NCI-H460 (cell line): ENCODE data around the gene CFAP53. TPM values are rescaled to one million over a fixed set of nuclear protein-coding genes. Genes with fewer than 3 reads are reported as not detected.
A peak's percentile ranks its signal among the peaks of the same experiment; 100 is the strongest.

Experiments
- DNase-seq: peaks from one replicate; pipeline ENCODE4 v3.0.0-alpha.2; 2016; ENCODE audit warnings: low read depth; ENCODE audit errors: extremely low read depth
- polyA plus RNA-seq: library from polyadenylated mRNA; depleted of rRNA; stranded (reverse); fragments of >200 nt; gene quantifications from 2 replicates; pipeline ENCODE4 v1.2.3, GENCODE V29; 2014; cell fraction: nucleus; rRNA removed
- total RNA-seq: library from RNA; depleted of rRNA; stranded (reverse); fragments of >200 nt; shearing (Covaris generic); gene quantifications from 2 replicates; pipeline ENCODE4 v1.2.3, GENCODE V29; 2014; rRNA removed

Gene CFAP53, protein sequence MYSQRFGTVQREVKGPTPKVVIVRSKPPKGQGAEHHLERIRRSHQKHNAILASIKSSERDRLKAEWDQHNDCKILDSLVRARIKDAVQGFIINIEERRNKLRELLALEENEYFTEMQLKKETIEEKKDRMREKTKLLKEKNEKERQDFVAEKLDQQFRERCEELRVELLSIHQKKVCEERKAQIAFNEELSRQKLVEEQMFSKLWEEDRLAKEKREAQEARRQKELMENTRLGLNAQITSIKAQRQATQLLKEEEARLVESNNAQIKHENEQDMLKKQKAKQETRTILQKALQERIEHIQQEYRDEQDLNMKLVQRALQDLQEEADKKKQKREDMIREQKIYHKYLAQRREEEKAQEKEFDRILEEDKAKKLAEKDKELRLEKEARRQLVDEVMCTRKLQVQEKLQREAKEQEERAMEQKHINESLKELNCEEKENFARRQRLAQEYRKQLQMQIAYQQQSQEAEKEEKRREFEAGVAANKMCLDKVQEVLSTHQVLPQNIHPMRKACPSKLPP
- total RNA-seq = 0.35 and 0.84 TPM in 2 replicates
- 0.13 TPM in 1 of 2 replicates, not detected in the other for polyA plus RNA-seq

DNA sequence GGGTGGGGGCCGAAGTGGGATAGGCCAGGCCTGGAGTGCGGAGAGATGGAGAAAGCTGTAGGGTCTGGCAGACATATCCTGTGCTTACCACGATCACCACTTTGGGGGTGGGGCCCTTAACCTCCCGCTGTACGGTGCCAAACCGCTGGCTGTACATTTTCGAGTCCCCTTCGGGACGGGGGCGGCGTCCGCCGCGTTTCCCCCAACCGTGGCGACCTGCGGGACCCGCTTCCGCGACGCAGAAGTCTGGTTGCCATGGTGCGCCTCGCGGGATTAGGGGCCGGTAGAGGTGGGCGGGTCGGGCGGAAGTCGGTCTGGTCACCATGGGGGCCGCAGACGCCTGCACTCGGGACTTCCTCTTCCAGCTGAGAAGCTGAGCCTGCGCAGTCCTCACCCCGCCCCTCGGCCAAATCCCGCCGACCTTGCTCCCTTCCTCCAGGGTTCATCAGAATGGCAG lies at the start of gene CFAP53:
Gene CFAP53, minus strand, starts transcription at position 248 of the 457 bp plus-strand sequence. Its CDS starts 91 bp downstream, at position 157.
- DNase-seq = peak; percentile 55

DNA sequence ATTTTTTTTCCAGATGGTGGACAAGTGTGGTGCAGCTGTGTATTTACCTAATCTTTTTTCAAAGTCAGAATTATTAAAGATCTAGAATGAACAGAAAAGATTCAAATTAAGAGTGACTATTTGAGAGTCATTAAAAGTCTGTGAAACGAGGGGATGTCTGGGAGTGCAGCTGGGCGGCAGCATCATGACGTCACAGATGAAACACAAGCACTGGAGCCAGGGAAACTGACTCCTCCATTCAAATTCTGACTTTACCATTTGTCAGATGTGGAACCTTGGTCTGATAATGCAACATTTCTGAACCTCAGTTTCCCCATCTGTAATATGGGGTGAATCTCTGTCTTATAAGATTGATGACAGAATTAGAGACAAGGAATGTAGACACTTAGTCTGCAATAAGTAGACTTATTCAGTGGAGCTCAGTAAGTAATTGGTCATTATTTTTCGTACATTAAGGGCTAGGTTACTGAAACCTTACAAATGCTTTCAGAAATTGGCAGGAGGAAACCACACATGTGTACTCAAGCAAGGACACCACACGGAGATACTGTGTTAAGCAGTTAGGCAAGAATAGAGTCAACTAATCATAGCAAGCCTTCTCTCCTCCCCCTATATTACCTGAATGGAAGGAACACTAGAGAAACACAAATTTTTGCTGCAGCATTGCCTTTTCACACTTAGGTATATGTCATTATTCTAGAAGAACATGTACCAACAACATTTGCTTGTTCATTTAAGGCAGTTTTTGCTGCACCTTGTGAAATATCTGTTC lies 49.0 kb upstream of the CFAP53 start:
- no peak for DNase-seq

DNA sequence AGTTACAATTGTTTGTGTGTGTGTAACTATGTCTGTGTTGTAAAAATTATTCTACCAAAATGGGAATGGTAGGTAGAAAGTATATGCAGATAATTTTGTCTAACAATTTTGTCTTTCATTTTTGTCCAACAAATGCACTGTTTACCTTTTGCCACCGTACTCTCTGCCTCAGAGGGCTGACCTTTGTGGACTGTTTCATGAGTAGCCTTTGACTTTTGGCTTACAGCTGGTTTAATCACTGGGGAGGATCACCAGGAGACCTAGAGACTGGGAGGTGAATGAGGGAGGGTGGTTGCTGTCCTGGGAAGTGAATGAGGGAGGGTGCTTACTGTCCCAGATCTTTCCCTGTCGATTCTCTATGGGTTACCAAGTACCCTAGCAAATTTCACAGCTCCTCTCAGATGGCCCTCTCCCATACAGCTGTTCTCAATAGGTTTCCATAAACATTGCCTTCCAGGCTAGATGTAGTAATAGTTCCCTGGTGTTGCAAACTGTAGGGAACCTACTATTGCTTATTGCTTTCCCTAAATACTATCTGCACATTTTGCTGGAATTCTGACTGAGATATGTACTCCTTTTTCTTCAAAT lies 47.7 kb upstream of the CFAP53 start:
- no peak for DNase-seq

DNA sequence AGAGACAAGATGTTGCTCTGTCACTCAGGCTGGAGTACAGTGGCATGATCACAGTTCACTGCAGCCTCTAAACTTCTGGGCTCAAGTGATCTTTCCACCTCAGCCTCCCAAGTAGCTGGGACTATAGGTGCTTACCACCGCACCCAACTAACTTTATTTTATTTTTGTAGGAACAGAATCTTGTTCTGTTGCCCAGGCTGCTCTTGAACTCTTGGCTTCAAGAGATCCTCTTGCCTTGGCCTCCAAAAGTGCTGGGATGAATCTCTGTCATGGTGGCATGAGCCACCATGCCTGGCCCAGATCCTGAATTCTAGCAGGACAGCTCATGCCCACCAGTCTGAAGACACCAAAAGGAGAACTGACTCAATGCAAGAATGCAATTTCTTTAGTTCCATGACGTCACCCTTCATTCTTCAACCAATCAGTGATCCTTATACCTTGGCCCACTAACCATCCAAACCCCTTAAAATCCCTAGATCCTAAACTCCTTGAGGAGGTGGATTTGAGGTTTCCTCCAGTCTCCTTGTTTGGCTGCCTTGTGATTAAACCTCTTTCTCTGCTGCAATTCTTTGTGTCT lies 46.8 kb upstream of the CFAP53 start:
- no peak for DNase-seq

DNA sequence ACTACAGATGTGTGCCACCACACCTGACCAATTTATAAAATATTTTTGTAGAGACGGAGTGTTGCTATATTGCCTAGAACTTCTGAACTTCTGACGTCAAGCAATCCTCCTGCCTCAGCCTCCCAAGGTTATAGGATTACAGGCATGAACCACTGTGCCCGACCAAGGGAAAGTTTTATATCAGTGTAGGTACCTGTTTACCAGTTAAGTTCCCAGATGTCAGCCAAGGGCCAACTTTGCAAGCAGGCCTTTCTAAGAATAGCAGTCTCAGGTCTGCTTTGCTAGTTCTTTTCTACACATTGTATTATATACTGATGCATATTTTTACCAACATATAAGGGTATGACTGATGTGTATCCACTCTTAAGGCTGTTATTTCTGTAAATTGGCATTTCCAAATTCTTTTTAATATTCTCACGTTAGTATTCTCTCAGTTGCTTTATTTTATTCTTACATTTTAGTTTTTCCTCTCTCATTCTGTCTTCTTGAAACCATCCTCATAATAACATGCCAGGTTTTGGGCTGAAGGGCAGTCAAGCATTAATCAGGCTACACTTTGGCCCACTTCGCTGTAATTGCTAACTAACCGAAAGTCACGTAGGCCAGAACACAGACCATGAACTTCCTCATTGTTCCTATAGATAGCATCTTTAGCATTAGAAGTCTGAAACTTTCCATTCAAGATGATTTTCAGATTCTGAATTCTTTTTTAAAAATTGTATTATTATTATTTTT lies 46.2 kb upstream of the CFAP53 start:
- no peak for DNase-seq

DNA sequence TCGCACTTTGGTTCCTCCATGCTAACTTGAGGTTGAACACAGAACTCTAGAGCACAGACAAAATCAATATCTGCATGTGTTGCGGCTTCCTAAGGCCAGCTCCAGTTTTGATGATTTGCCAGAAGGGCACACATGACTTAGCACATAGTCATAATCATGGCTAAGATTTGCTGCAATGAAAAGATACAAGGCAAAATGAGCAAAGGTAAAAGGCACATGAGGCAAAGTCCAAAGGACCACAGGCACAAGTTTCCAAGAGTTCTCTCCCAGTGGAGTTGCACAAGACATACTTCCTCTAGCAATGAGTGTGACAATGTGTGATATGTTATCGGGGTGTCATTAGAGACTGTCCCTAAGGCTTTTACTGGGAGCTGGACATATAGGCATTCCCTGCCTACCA lies 45.4 kb upstream of the CFAP53 start:
- DNase-seq = no peak

DNA sequence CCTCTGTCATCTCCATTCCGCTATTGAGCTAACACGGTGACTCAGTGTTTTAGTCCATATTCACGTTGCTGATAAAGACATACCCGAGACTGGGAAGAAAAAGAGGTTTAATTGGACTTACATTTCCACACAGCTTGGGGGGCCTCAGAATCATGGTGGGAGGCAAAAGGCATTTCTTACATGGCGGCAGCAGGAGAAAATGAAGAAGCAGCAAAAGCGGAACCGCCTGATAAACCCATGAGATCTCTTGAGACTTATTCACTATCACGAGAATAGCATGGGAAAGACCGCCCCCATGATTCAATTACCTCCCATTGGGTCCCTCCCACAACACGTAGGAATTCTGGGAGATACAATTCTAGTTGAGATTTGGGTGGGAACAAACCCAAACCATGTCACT lies 43.8 kb upstream of the CFAP53 start:
- DNase-seq = no peak

DNA sequence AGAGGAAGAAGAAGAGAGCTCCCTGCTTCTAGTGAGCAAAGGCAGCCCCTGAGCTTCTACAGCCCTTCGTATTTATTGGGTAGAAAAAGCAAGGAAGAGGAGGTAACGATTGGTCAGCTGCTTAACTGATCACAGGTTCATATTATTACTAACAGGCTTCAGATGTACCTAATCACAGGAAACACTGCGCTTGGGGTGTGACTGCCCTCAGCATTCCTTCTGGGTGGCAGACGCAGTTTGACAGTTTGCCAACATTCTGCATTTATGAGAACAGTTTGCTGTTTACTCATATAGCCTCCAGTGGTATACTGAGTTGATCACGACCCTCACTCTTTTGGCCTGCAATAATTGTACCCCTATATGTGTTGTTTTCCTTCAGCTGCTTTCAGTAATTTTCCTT lies 42.6 kb upstream of the CFAP53 start:
- peak; percentile 62 for DNase-seq

DNA sequence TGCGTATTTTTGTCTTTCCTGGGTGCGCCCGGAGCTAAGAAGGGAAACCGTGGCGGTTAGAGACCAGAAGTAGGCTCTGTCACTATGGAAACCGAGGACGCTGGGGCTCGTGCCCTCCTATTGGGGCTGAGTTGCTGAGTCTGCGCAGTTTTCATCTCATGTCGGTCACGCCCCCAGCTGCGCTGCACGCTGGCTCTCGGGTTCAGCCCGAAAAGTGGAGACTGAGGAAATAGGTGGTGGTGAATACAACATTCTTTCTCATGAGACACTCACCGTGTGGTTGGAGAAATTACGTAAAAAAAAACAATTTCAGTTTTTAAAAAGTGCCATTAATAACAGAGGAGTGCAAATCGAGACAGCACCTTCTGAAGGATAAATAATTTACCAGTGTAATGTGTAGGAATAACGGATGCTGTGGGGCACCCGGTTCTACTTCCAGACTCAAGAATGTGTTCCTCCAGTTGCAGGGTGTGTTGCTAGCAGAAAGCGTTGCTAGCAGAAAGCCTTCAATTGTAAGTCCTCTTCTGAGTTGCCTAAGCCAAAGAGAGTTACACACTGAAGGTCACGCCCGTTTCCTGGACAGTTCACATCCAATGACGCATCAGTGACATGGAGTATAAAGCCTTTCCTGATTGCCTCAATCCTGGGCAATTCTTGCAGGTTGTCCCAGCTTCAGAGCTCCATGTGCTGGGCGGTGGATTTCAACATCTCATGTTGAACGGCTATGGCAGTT lies 41.6 kb upstream of the CFAP53 start:
- peak; percentile 97 for DNase-seq

DNA sequence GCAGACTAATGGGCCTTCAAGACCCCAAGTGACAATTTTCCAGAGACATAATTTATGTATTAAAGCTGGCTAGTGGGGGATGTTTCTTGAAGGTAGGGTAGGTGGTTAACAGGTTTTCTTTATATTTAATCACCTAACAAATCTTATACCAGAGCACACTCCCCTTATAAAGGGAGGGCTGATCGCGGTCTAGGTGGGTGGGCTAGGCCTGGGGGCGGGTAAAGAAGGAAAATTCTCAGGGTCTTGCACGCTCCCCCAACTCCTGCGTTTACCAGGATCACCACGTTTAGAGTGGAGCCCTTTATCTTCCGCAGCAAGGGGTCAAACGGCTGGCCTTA lies 41.1 kb upstream of the CFAP53 start:
- DNase-seq = no peak

DNA sequence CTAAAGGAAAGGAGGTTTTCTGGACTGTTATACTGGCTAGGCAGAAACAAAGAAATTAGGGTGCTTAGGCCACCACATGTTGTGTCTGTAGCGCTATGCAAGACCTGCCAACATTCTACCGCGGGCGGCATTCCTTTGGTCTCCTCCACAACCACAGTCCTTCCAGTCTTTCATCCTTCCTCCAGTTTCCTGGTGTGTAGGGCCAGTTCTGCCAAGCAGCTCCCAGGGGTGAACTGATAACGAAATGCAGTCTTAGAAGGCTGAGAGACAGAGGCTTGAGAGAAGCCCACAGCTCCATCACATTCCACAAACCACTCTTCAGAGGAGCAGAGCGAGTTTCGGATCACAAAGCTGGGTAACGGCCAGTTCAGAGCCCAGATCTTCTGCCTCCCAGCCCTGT lies 40.6 kb upstream of the CFAP53 start:
- DNase-seq = no peak

DNA sequence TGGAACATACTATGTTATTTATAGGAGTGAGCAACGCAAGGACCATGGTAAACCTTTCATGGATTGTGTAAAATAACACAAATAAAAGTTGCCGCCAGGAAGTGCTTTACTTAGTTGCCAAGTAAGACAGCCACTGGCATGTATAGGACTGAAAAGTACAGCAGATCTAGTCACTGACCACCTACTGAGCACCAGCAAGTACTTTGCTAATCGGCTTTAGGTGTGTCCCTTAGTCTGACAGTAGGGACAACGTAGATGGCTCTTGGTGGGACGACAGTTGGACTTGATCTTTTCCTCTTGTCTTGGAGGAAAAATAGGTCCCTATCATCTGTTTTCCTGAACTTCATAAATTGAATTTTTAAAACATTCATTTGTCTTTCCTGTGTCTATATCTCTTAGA lies 34.8 kb upstream of the CFAP53 start:
- DNase-seq = no peak

DNA sequence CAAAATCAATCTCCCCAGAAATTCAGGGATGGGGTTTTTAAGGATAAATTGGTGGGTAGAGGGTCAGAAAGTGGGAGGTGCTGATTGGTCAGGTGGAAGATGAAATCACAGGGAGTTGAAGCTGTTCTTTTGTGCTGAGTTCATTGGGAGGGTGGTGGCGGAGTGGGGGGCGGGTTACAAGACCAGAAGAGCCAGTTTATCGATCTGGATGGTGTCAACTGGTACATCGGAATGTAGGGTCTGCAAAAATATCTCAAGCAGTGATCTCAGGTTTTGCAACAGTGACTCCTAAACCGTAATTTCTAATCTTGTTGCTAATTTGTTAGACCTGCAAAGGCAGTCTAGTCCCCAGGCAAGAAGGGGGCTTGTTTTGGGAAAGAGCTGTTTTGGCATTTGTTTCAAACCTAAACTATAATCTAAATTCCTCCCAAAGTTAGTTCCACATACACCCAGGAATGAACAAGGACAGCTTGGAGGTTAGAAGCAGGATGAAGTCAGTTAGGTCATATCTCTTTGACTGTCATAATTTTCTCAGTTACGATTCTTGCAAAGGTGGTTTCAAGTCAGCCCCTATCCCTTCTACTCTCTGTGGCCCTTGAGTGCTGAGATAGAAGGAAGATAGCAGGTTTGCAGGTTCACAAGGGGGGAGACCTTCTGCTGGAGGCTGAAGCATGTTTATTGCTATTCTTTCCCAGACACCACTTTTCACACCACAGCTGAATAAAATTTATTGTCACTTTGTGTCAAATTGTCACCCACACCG lies 33.5 kb upstream of the CFAP53 start:
- DNase-seq = no peak

DNA sequence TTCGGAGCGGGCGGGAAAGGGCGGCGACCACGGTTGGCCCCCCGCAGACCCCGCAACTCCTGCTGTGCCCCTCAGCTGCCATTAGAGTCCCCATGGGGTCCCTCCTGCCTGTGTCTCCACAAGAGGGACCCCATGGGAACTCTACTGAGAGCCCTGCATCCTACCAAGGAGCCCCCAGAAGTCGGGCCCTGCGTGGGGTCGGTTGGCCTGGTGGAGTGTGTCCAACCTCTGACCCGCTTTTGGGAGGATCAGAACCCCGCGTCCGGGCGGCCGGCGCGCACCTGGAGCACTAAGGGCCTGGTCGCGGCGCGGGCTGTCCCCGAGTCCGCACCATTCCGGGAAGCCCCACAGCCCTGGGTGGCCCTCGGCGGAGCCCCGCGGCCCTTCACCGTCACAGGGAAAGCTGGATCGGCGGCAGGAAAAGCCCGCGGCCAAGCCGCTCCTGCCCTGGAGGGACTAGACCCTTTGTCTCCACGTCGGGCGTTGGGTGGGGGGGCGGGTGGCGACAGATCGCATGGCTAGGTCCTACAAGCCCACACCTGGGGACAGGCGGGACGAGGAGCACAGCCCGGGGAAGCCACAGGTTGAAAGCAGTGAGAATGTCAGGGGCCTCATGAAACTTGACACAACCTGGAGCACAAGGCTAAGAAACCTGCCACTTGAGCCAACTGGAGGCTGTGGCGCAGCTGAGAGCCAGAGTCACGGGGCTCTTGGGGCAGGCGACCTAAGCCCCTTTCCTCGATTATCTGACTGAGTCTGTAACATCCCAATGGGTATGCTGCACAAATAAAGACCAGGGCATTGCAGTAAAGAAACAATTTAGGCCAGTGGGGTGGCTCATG lies 32.4 kb upstream of the CFAP53 start:
- DNase-seq = no peak

DNA sequence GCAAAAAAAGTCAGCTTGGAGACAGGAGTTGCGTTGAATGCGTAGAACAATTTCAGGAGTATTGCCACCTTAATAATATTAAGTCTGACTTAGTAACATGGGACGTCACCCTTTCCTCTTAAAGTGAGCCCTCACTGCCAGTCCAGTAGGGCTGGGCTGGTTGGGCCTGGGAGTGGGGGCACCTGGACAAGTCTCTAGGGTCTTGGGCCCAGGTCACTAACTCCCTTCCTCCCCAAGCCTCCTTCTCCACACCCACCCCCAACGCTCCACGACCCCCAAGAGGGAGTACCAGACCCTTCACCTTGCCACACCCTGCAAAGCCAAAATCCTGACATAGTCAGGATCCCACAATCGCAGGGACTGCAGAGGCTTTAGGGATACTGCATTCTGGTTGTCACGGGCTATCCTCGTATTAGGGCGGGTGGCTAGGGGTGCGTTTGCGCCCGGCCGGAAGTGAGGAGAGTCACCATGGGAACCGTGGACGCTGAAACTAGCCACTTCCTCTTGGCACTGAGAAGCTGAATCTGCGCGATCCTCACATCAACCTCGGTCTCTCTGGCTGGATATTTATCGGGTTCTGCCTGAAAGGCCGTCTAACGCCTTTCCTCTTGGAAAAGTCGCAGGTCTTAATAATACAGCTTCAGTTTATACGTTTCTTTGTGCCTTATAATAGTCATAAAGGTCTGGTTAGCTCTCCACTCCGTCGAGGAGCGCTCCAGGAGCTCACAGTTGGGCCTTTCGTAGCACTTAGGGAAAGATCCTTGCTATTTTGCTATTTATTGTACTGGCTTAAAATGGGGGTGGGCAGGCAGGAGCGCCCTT lies 31.5 kb upstream of the CFAP53 start:
- no peak for DNase-seq

DNA sequence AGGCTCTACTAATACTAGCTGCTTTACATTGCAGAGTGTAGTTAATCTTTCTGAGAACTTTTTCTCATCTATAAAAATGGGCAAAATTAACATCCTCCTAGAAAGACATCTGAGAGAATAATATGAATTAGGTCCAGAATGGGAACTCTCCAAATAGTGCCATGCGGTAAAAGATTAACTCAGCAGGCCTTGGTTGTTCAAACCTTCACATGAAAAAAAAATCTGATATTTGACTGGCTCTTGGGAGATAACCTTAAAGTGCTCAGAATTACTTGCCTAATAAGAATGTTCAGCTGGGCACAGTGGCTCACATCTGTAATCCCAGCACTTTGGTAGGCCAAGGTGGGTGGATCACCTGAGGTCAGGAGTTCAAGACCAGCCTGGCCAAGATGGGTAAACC lies 26.7 kb upstream of the CFAP53 start:
- no peak for DNase-seq

DNA sequence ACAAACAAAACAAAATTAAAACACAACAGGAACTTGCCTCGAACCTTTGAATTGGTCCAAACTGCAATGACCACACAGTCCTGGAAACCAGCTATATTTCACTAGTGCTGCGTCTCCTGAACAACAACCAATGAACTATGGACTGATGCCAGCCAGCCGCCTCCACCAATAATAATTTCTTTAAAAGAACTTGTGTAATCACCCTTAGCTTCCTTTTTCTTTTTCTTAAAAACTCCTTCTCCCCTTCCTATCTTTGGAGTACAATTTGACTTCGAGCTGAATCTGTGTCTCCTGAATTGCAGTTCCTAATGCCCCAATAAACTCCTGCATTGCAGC lies 22.8 kb upstream of the CFAP53 start:
- DNase-seq = no peak
